GM18861 (cell line): ENCODE data around the gene SDR42E2.
"Not testable (repeated sequence)": the region's sequence is repeated elsewhere in the genome, so short reads cannot be mapped to it uniquely, and the experiment has no call there.

ENCODE experiments used
- ATAC-seq: cut with Tn5 transposase; IDR thresholded peaks from one replicate; pipeline ENCODE4 v1.9.1; 2021; ENCODE audit not compliant: unreplicated experiment

Gene SDR42E2

DNA sequence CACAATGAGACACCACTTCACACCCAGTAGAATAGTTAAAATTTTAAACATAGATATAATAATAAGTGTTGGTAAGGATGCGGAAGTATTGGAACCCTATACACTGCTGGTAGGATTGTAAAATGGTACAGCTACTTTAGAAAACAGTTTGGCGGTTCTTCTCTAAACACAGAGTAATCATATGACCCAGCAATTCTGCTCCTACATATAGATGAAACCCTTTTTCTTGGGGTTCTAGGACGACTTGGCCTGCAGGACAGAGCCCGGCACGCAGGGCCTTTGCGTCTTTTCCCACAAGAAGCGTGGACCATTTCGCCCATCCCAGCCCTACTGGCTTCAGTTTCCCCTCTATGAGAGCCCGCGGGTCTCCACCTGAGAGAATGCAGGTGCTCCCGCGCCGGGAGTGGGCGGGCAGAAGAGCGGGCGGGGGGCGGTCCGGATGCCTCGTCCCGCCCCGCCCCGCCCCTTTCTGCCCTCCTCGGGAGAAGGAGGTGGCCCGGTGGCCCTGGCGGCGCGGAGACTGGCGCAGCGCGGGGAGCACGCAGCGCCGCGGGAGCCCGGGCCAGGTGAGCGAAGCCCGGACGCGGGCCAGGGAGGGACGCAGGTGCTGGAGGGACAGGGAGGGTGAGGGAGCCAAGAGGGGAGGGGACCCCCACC is at the start of gene SDR42E2:
TSS of gene SDR42E2 (plus strand) at position 508 of the 657 bp plus-strand sequence. CDS start 3,077 bp downstream, outside the sequence.
- no peak for ATAC-seq

GRCh38 chr16:22116095-22116700 is 46.1 kb upstream of the SDR42E2 start:
- ATAC-seq = no peak

GRCh38 chr16:22117609-22118008 is 44.7 kb upstream of the SDR42E2 start:
- no peak for ATAC-seq

GRCh38 chr16:22120440-22120839 is 41.9 kb upstream of the SDR42E2 start:
- no peak for ATAC-seq

DNA sequence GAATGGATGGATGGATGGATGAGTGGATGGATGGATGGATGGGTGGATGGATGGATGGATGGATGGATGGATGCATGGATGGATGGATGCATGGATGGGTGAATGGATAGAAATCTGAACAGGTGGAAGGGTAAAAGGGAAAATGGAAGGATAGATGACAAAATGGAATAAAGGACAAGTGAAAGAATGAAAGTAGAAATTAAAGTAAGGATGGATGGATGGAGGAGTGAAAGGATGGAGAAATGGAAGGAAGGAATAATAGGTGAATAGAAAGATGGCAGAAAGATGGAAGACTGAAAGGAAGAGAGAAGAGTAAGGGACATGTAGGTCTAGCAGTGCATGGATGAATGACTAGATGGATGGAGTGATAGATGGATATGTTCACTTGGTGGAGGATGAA is 40.1 kb upstream of the SDR42E2 start:
- ATAC-seq = no peak

DNA sequence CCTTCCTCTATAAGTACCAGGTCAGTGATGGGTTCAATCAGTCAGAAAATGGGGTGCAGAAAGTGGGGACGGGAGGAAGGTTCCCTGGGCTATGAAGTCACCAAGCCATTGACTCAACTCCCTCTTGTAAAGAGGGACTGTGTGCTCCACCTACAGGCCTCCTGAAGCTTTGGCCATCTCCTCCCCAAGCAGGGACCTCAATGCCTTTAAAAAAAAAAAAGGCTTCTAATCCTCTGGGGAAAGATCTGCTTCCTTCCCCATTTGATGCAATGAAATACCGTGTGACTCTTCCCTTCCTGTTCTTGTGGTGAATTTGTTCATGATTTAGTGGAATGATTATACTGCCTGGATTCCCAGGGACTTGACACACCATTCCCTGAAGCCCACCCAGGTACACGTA is 39.2 kb upstream of the SDR42E2 start:
- no peak for ATAC-seq

DNA sequence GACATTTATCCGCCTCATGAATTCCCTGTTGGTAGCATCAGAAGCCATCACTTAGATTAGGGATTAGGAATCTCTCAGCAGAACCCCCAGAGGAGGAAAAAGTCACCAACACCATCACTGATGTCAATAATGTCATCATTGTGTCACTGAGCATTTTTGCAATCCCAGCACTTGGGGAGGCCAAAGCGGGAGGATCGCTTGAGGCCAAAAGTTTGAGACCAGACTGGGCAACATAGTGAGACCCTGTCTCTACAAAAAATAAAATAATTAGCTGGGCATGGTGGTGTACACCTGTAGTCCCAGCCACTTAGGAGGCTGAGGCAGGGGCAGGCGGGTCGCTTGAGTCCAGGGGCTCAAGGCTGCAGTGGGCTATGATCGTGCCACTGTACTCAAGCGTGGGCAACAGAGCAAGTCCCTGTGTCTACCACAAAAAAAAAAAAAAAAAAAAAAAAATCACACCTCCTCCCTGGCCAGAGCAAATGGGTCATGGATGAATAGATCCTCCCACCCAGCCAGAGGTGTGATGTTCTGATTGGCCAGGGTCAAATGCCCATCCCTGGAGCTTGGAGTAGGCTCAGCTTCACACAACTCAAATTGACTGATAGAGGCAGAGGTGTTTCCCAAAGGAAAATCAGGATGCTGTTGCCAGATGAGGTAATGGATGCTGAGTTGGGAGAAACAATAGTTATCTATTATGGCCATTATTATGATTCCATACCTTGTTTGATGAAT is 38.4 kb upstream of the SDR42E2 start:
- ATAC-seq = no peak

- no peak for ATAC-seq
These were observed 37.6 kb upstream of the SDR42E2 start for GRCh38 chr16:22124583-22125284.

GRCh38 chr16:22126037-22126558 is 36.2 kb upstream of the SDR42E2 start:
- ATAC-seq = no peak

DNA sequence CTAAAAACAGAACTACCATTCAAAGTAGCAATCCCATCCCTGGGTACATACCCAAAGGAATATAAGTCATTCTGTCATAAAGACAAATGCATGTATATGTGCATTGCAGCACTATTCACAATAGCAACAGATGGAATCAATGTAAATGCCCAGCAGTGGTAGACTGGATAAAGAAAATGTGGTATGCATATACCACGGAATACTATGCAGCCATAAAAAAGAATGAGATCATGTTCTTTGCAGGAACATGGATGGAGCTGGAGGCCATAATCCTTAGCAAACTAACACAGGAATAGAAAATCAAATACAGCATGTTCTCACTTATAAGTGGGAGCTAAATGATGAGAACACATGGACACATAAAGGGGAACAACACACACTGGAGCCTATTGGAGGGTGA is 33.8 kb upstream of the SDR42E2 start:
- not testable (repeated sequence) for ATAC-seq

GRCh38 chr16:22130528-22130927 is 31.8 kb upstream of the SDR42E2 start:
- no peak for ATAC-seq

- no peak for ATAC-seq
These were observed 29.5 kb upstream of the SDR42E2 start for GRCh38 chr16:22132801-22133200.

DNA sequence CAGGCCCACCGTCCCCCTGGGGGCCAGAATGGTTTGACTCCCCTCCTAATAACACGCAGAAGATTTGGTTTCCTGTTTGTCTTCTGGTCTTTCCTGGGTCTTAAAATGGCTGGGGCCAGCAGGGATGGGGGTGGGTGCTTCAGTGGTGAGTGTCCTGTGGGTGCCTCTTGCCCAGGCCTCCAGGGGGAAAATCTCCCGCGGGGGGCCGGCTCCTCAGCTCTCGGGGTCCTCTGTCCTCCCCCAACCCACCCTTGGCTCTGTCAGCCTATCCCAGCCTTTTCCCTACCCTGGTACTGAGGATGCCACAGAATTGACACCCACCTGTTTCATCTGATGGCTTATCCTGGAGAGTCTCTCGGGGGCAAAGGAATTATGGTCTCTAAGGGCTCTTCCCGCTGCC is 23.8 kb upstream of the SDR42E2 start:
- no peak for ATAC-seq

GRCh38 chr16:22139008-22139407 is 23.3 kb upstream of the SDR42E2 start:
- ATAC-seq = no peak

DNA sequence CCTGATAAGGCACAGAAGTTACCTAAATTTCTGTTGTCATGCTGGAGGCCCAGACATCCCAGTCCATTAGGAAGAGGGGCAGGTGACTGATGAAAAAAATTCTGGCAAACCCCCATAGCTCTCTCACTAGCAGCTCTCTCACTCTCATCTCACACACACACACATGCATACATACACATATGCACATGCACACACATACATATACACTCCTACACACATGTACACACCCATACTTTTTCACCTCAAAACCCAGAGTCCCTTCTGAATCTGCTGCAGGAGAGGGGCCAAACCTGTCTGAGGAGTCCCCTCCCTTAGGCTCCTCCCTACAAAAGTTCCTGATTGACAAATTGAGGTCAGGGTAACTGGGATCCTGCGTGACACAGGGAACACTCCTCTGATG is 22.6 kb upstream of the SDR42E2 start:
- no peak for ATAC-seq

DNA sequence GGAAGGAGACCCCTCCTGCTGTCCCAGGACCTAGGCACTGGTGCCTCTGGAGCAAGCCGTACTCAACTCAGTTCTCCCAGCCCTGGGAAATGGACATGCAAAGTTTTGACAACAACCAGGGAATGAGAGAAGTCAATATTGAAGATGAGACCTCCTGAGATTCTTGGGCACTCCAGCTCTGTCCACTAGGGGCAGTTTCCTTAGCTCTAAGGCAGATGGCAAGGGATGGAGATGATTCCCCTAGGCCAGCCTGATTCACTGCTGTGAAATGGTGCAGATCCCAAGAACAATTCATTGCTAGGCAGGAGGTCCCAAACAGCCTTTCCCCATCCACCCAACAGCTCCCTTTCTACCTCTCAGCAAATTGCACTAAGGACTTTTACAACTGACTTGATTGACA is 20.5 kb upstream of the SDR42E2 start:
- no peak for ATAC-seq

- ATAC-seq = no peak
These were observed 17.8 kb upstream of the SDR42E2 start for GRCh38 chr16:22144520-22144919.

DNA sequence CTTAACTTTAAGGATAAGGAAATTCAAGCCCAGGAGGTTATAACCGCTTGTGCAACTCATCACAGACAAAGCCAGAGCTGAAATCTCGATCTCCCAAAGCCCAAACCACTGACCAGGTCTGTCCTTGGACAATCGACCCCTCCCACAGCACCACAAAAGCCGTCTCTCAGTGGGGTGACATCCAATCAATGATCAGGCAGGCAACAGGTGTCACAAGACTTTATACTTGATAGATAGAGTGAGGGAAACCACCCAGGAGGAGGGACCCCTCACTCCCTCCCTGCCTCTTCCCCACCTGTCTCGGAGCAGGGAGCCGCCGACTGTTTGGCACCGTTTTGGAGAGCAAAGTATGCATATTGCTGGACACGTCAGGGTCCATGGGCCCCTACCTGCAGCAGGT is 14.5 kb upstream of the SDR42E2 start:
- ATAC-seq = no peak

- no peak for ATAC-seq
These were observed 10.9 kb upstream of the SDR42E2 start for GRCh38 chr16:22151246-22151998.

DNA sequence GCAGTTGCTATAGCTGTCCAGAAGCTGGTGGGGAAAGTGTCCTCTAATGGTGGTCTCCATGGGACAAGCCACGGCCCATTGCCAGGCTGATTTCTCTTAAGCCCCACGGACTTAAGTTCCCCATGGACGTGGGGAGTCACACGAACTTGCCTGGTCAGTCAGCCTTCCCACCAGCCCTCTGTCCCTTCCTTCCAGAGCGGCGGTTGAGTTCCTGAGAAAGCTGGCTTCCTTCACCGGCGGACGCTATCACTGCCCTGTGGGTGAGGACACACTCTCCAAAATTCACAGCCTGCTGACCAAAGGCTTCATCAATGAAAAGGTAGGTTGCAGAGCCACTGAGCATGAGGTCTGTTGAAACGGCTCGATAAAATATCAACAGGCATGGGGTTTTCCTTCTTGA is 10.0 kb upstream of the SDR42E2 start:
- no peak for ATAC-seq

DNA sequence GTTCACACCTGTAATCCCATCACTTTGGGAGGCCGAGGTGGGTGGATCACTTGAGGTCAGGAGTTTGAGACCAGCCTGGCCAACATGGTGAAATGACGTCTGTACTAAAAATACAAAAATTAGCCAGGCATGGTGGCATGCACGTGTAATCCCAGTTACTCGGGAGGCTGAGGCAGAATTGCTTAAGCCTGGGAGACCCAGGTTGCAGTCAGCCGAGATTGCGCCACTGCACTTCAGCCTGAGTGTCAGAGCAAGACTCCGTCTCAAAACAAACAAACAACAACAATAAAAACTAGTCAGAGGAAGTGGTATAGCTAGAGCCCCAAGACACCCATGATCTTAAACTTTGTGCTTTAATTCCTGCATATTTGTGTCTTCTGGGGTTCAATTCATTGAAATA is 9.2 kb upstream of the SDR42E2 start:
- ATAC-seq = not testable (repeated sequence)
